ENCODE measurements around the gene PSTPIP2. TPM values are rescaled to one million over a fixed set of nuclear protein-coding genes. Genes with fewer than 3 reads are reported as not detected.

PSTPIP2 gene
- total RNA-seq, 1 experiment from 2014 or later, result 0.39 TPM

DNA sequence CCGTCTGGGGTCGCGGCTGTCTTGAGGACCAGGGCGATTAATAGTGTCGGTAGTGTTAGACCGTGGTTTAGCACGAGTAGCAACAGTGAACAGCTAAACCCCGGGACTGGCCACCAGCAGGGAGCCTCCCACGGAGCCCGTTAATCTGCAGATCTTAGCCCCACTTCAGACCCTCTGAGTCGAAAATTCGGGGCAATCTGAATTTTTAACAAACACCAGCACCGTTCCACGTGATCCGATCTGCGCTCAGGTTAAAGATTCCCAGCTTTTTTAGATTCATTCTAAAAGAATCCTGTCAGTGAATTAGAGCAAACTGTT is 26.5 kb upstream of the PSTPIP2 start:
- in situ Hi-C loops (cut with HindIII; ENCODE audit: low pct_unique_long_range_greater_than_20kb, low sequenced_read_pairs), result no loop called here
- Histone ChIP-seq H3K36me3 (ENCODE audit: control insufficient read depth, insufficient read depth, low read length) (peaks cover 7% of the 10 kb centered on the region; the same call in 1 of the 2 replicates), H3K27me3 (ENCODE audit: control insufficient read depth, insufficient read depth, low read length) (no peaks in the 10 kb centered on the region), H3K9me3 (ENCODE audit: control insufficient read depth, insufficient read depth, low read depth, low read length) (no peaks in the 10 kb centered on the region), H3K4me3 (ENCODE audit: low read depth in 2 of 2, low read length in 2 of 2) (peak overlapping the region; percentile 51 to 78), H3K4me1 (ENCODE audit: control insufficient read depth, insufficient read depth, low read length) (peaks cover 10% of the 10 kb centered on the region), H3K27ac (ENCODE audit: low read length) (peak overlapping the region; percentile 94)
- ChIA-PET POLR2A (no interaction called here), CTCF (no interaction called here)
- no peak for DNase-seq (ENCODE audit: low read depth, low spot score)
- intact Hi-C loops (cut with micrococcal nuclease; ENCODE audit: unreplicated experiment), result no loop called here
- TF ChIP-seq POLR2AphosphoS5 (IDR thresholded peaks at IDR 0.05; ENCODE audit: low read depth, low read length) (no peak), TCF7L2 (IDR thresholded peaks at IDR 0.05; ENCODE audit: low read depth, low read length) (no peak), SIN3A (IDR thresholded peaks at IDR 0.05; ENCODE audit: borderline replicate concordance, insufficient read depth, low read depth, low read length) (no peak)
- TF ChIP-seq, protein P1, sequence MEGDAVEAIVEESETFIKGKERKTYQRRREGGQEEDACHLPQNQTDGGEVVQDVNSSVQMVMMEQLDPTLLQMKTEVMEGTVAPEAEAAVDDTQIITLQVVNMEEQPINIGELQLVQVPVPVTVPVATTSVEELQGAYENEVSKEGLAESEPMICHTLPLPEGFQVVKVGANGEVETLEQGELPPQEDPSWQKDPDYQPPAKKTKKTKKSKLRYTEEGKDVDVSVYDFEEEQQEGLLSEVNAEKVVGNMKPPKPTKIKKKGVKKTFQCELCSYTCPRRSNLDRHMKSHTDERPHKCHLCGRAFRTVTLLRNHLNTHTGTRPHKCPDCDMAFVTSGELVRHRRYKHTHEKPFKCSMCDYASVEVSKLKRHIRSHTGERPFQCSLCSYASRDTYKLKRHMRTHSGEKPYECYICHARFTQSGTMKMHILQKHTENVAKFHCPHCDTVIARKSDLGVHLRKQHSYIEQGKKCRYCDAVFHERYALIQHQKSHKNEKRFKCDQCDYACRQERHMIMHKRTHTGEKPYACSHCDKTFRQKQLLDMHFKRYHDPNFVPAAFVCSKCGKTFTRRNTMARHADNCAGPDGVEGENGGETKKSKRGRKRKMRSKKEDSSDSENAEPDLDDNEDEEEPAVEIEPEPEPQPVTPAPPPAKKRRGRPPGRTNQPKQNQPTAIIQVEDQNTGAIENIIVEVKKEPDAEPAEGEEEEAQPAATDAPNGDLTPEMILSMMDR (IDR thresholded peaks at IDR 0.05), result no peak
- TF ChIP-seq, protein P2, sequence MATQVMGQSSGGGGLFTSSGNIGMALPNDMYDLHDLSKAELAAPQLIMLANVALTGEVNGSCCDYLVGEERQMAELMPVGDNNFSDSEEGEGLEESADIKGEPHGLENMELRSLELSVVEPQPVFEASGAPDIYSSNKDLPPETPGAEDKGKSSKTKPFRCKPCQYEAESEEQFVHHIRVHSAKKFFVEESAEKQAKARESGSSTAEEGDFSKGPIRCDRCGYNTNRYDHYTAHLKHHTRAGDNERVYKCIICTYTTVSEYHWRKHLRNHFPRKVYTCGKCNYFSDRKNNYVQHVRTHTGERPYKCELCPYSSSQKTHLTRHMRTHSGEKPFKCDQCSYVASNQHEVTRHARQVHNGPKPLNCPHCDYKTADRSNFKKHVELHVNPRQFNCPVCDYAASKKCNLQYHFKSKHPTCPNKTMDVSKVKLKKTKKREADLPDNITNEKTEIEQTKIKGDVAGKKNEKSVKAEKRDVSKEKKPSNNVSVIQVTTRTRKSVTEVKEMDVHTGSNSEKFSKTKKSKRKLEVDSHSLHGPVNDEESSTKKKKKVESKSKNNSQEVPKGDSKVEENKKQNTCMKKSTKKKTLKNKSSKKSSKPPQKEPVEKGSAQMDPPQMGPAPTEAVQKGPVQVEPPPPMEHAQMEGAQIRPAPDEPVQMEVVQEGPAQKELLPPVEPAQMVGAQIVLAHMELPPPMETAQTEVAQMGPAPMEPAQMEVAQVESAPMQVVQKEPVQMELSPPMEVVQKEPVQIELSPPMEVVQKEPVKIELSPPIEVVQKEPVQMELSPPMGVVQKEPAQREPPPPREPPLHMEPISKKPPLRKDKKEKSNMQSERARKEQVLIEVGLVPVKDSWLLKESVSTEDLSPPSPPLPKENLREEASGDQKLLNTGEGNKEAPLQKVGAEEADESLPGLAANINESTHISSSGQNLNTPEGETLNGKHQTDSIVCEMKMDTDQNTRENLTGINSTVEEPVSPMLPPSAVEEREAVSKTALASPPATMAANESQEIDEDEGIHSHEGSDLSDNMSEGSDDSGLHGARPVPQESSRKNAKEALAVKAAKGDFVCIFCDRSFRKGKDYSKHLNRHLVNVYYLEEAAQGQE (IDR thresholded peaks at IDR 0.05; ENCODE audit: insufficient read depth in 1 of 2, low read depth in 2 of 2, low read length in 1 of 2), result no peak
- ATAC-seq, result no peak; the same call in 1 of the 2 replicates
- no TSS peak for BruUV-seq (replicated peaks)

DNA sequence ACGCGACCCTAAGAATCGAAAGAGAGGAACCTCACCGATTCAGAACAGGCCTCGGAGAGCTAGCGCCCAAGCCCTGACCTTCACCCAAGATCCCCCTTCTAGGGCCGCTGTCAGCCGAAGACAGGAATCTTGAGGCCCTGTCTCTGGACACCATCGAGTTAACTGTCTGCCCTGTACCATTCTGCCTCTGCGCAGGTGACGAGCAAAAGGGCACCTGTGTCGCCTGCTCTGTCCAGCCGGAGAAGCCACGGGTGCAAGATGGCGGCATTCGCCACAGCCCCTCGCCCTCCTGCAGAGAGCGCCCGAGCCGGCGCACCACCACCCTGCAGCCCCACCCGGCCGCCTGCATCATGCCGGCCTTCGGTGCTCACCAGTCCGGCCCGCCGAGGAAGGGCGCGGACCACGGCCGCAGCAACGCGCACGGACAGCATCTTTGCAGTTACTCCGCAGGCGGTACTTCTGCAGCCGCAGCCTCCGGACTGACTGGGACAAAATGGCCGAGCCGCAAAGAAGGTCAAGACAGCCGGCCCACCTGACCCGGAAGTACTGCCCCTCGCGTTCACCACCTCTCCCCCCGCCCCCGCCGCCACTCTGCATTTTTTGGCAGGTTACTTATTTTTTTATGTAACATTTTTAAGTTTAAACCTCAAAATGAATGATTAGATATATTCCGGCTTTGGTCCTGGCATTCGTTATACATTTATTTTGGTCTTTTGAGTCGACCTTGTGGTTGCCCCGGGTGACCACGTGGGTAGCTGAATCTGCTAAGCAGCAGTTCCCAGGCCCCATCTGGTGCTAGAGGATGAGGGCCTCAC is 25.9 kb upstream of the PSTPIP2 start, which contains the start of gene ATP5F1A:
TSS of gene ATP5F1A (minus strand) at position 496 of the 815 bp plus-strand sequence. CDS start at position 431, 65 bp downstream.
- no TSS peak for BruUV-seq (replicated peaks)
- peaks cover 7% of the 10 kb centered on the region; the same call in 1 of the 2 replicates for H3K36me3 ChIP-seq (ENCODE audit: control insufficient read depth, insufficient read depth, low read length)
- TF ChIP-seq POLR2AphosphoS5 (IDR thresholded peaks at IDR 0.05; ENCODE audit: low read depth, low read length), result peak; percentile 81
- TF ChIP-seq, protein P1 (IDR thresholded peaks at IDR 0.05), result no peak
- no peak for TF ChIP-seq TCF7L2 (IDR thresholded peaks at IDR 0.05; ENCODE audit: low read depth, low read length)
- TF ChIP-seq, protein P2 (IDR thresholded peaks at IDR 0.05; ENCODE audit: insufficient read depth in 1 of 2, low read depth in 2 of 2, low read length in 1 of 2), result 0 out of 4 replicates have a peak, but pooled peaks of 1 of the 2 experiments have one; percentile 28
- TF ChIP-seq SIN3A (IDR thresholded peaks at IDR 0.05; ENCODE audit: borderline replicate concordance, insufficient read depth, low read depth, low read length), result no peak; the same call in 1 of the 2 replicates
- no peaks in the 10 kb centered on the region for H3K9me3 ChIP-seq (ENCODE audit: control insufficient read depth, insufficient read depth, low read depth, low read length)
- intact Hi-C loops (cut with micrococcal nuclease; ENCODE audit: unreplicated experiment), result no loop called here
- peak within 1 kb of the TSS; percentile 78 to 85 for H3K4me3 ChIP-seq (ENCODE audit: low read depth in 2 of 2, low read length in 2 of 2)
- ChIA-PET CTCF (no interaction called here), POLR2A (no interaction called here)
- ATAC-seq (peak; percentile 90), DNase-seq (ENCODE audit: low read depth, low spot score) (peak; percentile 46)
- H3K27me3 ChIP-seq (ENCODE audit: control insufficient read depth, insufficient read depth, low read length), result no peaks in the 10 kb centered on the region
- peaks cover 10% of the 10 kb centered on the region for H3K4me1 ChIP-seq (ENCODE audit: control insufficient read depth, insufficient read depth, low read length)
- peak within 1 kb of the TSS; percentile 94 for H3K27ac ChIP-seq (ENCODE audit: low read length)
- in situ Hi-C loops (cut with HindIII; ENCODE audit: low pct_unique_long_range_greater_than_20kb, low sequenced_read_pairs), result no loop called here
